Adrenal gland (tissue), 5 donors: ENCODE measurements around the gene NUMA1.

Experiments used
- POLR2A ChIP-seq, 2 donors: fragments of 450-650 bp; IDR thresholded peaks; one replicate each; pipeline ENCODE4 v1.6.1; 2017; ENCODE audit warnings: antibody characterized with exemption in 2 of 2, mild to moderate bottlenecking in 2 of 2, moderate library complexity in 1 of 2
- TF ChIP-seq, protein P1 (sequence below), 6 experiments: fragments of 450-650 bp in 4 of 6; fragments of 200-600 bp in 2 of 6; sonication (generic) in 1 of 6; IDR thresholded peaks; 1 replicate in 5 of 6; 2 replicates in 1 of 6; pipeline versions ENCODE4 v1.5.1 to v1.8.0; 2016 to 2021; ENCODE audit warnings: antibody characterized with exemption in 6 of 6, mild to moderate bottlenecking in 2 of 6, moderate library complexity in 1 of 6
- donor health status: DM: no; HTN: no; CAD: no.

DNA sequence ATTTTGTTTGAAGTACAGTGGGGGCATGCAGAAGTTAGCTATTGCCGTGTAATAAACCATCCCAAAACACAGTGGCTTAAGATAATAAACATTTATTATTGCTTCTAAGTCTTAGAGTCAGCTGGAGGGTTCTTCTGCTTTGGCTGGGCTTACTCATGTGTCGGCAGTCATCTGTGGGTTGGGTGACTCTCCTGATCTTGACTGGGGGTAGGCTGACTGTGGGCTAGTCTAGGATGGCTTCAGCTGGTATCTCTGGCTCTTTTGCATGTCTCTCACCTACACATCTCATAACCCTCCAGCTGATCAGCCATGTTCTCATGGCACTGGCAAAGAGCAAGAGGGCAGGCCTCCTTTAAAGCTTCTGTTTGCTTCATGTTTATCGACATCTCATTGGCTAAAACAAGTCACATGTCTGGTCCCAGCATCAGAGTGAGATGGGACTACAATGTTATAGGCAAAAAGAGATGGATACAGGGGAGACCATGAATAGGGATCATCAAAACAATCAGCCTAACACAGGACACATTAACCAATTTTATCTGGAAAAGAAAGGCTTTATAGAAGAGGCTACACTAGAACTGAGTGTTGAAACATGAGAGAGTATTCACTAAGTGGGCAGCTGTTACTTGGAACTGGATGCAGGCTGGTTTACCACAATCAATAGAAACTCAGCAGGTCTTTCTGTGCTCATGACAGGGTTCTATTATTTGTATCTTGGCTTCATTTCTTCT, 5.4 kb upstream of the NUMA1 start:
- TF ChIP-seq, protein P1, sequence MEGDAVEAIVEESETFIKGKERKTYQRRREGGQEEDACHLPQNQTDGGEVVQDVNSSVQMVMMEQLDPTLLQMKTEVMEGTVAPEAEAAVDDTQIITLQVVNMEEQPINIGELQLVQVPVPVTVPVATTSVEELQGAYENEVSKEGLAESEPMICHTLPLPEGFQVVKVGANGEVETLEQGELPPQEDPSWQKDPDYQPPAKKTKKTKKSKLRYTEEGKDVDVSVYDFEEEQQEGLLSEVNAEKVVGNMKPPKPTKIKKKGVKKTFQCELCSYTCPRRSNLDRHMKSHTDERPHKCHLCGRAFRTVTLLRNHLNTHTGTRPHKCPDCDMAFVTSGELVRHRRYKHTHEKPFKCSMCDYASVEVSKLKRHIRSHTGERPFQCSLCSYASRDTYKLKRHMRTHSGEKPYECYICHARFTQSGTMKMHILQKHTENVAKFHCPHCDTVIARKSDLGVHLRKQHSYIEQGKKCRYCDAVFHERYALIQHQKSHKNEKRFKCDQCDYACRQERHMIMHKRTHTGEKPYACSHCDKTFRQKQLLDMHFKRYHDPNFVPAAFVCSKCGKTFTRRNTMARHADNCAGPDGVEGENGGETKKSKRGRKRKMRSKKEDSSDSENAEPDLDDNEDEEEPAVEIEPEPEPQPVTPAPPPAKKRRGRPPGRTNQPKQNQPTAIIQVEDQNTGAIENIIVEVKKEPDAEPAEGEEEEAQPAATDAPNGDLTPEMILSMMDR (IDR thresholded peaks at IDR 0.05) = no peak
- TF ChIP-seq POLR2A (IDR thresholded peaks at IDR 0.05) = no peak
